Brain microvascular endothelial cell (primary cell): ENCODE results near the gene CMC2.

Source experiments
- DNase-seq: peaks from one replicate; pipeline ENCODE4 v3.0.0-alpha.2; 2020
- H3K27ac ChIP-seq: fragments of 250-450 bp; sonication (Bioruptor Pico); 2 replicates; pipeline ENCODE4 v1.5.1; 2020; ENCODE audit warnings: mild to moderate bottlenecking, moderate library complexity
- H3K27me3 ChIP-seq: fragments of 250-450 bp; sonication (Bioruptor Pico); replicated peaks from 2 replicates; pipeline ENCODE4 v1.5.1; 2020; ENCODE audit warnings: mild to moderate bottlenecking
- H3K36me3 ChIP-seq: fragments of 250-450 bp; sonication (Bioruptor Pico); replicated peaks from 2 replicates; pipeline ENCODE4 v1.5.1; 2020; ENCODE audit warnings: mild to moderate bottlenecking
- H3K4me3 ChIP-seq: 2 replicates; pipeline ENCODE4 v1.5.1; 2011; ENCODE audit warnings: low read depth, mild to moderate bottlenecking, control low read depth, low read length, moderate library complexity
- CTCF ChIP-seq: IDR thresholded peaks from 2 replicates; pipeline ENCODE4 v1.5.1; 2011; ENCODE audit warnings: low read depth, mild to moderate bottlenecking, moderate library complexity, low read length, control low read depth, inconsistent platforms; ENCODE audit errors: missing control alignments
- in situ Hi-C: cut with HindIII; loops from 2 replicates; pipeline ENCODE4 v1.10.0; 2017; ENCODE audit warnings: low sequenced_read_pairs, low pct_ligation_motif_present

The CMC2 gene

GRCh38 chr16:80932708-80933095, 74.0 kb downstream of the CMC2 start:
- peak overlapping the region; percentile 58 for H3K4me3 ChIP-seq
- no peaks in the 10 kb centered on the region for H3K36me3 ChIP-seq
- in situ Hi-C loops, result no loop called here
- peak; percentile 96 for DNase-seq
- H3K27me3 ChIP-seq, result no peaks in the 10 kb centered on the region
- H3K27ac ChIP-seq, result peak overlapping the region; percentile 94
- no peak for TF ChIP-seq CTCF

- in situ Hi-C loops, result no loop called here
- H3K27me3 ChIP-seq, result no peaks in the 10 kb centered on the region
- peak overlapping the region; percentile 94 for H3K27ac ChIP-seq
- peak overlapping the region; percentile 58 for H3K4me3 ChIP-seq
- no peaks in the 10 kb centered on the region for H3K36me3 ChIP-seq
- TF ChIP-seq CTCF, result no peak
- peak; percentile 51 for DNase-seq
Observed at GRCh38 chr16:80931801-80932707, 74.6 kb downstream of the CMC2 start.

- no peaks in the 10 kb centered on the region for H3K27me3 ChIP-seq
- H3K27ac ChIP-seq, result no peak overlapping the region
- peak; percentile 88 for TF ChIP-seq CTCF
- H3K4me3 ChIP-seq, result no peak overlapping the region
- peak; percentile 59 for DNase-seq
- in situ Hi-C loops, result no loop called here
- H3K36me3 ChIP-seq, result no peaks in the 10 kb centered on the region
Observed at GRCh38 chr16:80924372-80924978, 82.2 kb downstream of the CMC2 start.

- DNase-seq, result no peak
- no peak overlapping the region for H3K4me3 ChIP-seq
- no peak overlapping the region for H3K27ac ChIP-seq
- TF ChIP-seq CTCF, result no peak
- no peaks in the 10 kb centered on the region for H3K36me3 ChIP-seq
- no peaks in the 10 kb centered on the region for H3K27me3 ChIP-seq
- in situ Hi-C loops, result no loop called here
Observed at GRCh38 chr16:80923356-80923755, 83.3 kb downstream of the CMC2 start.
